ENCODE data around the gene F8.

- TF ChIP-seq RAD21 (IDR thresholded peaks at IDR 0.05; ENCODE audit: low read depth), result no peak
- TF ChIP-seq REST (IDR thresholded peaks at IDR 0.05; ENCODE audit: low read depth), result no peak
Measured at GRCh38 chrX:154988719-154989118, 33.8 kb downstream of the F8 start.
